Epithelial cell of proximal tubule (primary cell): Measurements from ENCODE around the gene MAPK4. TPM values are rescaled to one million over a fixed set of nuclear protein-coding genes. Genes with fewer than 3 reads are reported as not detected.
"Not testable (repeated sequence)": the region's sequence is repeated elsewhere in the genome, so short reads cannot be mapped to it uniquely, and the experiment has no call there.

ENCODE experiments used
- DNase-seq: peaks from one replicate; pipeline ENCODE4 v3.0.0-alpha.2; 2011; ENCODE audit warnings: low read depth
- H3K4me3 ChIP-seq: 2 replicates; pipeline ENCODE4 v1.5.1; 2011; ENCODE audit warnings: low read depth, mild to moderate bottlenecking, low read length
- total RNA-seq: library from RNA; depleted of rRNA; stranded (reverse); fragments of >200 nt; gene quantifications from 2 replicates; pipeline ENCODE4 v1.2.3, GENCODE V29; 2015
- TF ChIP-seq, protein P1 (sequence below): conservative IDR thresholded peaks from 2 replicates; pipeline ENCODE4 v1.5.1; 2012; ENCODE audit warnings: low read depth, mild to moderate bottlenecking, low read length

Gene MAPK4
- total RNA-seq, 1 donor from 2014 or later, result 1.3 TPM

DNA sequence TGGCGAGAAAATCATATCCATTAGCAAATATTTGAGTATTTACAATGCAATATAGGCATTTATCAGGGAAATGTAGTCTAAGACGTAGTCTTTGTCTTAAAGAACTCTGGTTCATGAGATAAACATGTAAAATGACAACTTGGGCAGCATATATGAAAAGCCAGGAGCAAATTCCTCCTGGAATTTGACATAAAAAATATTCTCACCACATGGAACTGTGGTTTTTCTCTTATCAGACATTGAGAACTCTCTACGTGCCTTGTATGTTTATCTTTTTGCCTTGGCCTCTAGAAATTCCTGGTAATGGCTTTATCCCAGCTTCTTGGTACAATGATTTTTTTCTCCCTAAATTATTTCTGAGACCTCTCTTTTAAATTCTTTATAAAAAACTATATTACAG is 2.8 kb downstream of the MAPK4 start:
- H3K4me3 ChIP-seq, result no peak overlapping the region
- TF ChIP-seq, protein P1, sequence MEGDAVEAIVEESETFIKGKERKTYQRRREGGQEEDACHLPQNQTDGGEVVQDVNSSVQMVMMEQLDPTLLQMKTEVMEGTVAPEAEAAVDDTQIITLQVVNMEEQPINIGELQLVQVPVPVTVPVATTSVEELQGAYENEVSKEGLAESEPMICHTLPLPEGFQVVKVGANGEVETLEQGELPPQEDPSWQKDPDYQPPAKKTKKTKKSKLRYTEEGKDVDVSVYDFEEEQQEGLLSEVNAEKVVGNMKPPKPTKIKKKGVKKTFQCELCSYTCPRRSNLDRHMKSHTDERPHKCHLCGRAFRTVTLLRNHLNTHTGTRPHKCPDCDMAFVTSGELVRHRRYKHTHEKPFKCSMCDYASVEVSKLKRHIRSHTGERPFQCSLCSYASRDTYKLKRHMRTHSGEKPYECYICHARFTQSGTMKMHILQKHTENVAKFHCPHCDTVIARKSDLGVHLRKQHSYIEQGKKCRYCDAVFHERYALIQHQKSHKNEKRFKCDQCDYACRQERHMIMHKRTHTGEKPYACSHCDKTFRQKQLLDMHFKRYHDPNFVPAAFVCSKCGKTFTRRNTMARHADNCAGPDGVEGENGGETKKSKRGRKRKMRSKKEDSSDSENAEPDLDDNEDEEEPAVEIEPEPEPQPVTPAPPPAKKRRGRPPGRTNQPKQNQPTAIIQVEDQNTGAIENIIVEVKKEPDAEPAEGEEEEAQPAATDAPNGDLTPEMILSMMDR, result no peak

DNA sequence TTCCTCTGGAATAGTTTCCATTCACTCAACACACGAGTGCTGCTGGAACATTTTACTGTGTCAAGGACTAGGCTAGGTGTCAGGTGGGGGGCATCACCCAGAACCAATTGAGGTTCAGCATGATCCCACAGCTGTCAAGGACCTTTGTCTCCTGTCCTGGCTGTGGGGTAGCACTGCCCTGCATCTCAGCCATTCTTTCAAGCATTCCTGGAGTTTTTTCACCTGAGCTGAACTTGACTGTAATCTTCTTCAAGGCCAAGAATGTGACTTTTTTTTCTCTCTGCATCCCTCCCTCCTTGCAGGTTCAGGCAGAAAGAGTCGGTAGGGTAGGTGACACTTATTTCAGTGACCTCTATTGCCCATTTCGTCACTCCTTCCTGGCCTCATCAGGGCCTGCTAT is 3.5 kb downstream of the MAPK4 start:
- H3K4me3 ChIP-seq, result no peak overlapping the region
- DNase-seq, result no peak
- TF ChIP-seq, protein P1, result no peak

More for the DNA sequence above, 2.8 kb downstream of the MAPK4 start:
- no peak for DNase-seq

DNA sequence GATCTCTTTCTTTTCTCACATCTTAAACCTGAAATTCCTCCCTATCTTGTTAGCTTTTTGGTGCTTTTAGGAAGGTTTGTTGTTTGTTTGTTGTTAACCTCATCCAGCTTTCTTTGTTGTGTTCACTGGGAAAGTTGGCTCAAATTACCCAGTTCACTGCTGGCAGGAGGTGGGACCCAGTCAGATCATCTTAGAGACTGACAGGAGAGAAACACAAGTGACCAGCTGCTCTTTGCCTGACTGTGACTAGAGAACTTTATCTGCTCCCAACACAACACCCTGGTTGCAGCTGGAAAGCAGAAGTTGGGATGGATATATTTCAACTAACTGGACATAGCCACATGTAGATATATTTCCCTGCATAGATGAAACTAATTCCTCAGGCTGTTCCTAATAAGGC is 10.0 kb downstream of the MAPK4 start:
- TF ChIP-seq, protein P1, result no peak
- H3K4me3 ChIP-seq, result no peak overlapping the region
- no peak for DNase-seq

DNA sequence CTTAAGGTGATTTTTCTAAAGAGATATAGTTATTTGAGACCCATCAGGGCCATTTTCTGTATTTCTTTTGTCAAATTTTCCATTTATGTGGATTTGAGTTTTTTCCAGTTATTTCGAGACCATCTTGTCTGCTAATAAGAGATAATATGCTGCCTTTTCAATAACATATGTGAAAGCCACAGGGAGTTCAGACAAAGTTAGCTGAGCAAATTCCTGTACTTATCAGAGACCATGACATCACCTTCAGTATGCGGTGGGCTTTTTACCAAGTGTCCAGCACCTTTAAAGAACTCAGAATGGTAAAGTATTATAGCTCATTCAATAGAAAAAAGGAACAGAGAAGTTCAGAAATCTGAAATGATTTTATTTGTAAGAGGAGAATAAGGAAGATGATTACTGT is 11.7 kb downstream of the MAPK4 start:
- TF ChIP-seq, protein P1, result no peak

DNA sequence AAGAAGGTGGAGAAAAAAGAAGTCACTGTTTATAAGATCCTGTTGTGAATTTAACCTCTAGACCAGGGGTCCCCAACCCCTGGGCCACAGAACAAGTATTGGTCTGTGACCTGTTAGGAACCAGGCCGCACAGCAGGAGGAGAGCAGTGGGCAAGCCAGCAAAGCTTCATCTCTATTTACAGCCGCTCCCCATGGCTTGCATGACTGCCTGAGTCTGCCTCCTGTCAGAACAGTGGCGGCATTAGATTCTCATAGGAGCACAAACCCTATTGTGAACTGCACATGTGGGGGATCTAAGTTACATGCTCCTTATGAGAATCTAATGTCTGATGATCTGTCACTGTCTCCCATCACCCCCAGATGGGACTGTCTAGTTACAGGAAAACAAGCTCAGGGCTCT is 13.3 kb downstream of the MAPK4 start:
- not testable (repeated sequence) for H3K4me3 ChIP-seq, DNase-seq

More for the DNA sequence above, 11.7 kb downstream of the MAPK4 start:
- no peak for DNase-seq
- no peak overlapping the region for H3K4me3 ChIP-seq

DNA sequence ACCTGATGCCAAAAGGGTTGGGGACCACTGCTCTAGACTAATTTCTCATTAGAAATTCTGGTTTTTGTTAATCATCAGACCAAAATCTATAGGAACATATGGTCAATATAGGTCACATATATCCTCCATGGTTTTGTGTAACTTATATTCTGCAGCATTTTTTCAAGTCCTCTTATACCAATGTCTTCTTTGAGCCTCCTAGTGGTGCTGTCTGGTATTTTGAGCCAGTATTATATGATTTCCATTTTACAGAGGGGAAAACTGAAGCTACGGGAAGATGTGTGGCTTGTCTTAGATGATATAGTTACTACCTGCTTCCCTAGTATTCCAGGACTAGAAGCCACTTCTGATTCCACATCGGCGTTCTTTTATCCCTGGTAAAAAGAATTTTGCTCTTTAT is 13.8 kb downstream of the MAPK4 start:
- TF ChIP-seq, protein P1, result peak; percentile 38
- H3K4me3 ChIP-seq, result no peak overlapping the region
- DNase-seq, result no peak

DNA sequence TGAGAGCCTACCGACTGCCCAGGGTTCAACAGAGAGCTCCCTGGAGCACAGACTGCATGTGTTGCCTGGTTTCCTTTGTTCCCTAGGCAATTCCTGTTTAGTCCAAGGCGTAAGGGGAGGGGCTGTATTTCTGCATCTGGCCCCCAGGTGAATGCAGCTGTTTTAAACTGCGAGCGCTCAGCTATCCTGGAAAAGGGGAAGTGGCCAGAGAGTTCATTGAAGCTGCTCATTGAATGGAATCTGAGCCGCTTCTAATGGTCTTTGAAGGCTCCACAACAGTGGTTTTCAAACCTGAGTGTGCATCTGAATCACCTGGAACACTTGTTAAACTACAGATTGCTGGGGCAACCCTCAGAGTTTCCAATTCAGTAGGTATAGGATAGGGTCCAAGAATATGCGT is 18.1 kb downstream of the MAPK4 start:
- H3K4me3 ChIP-seq, result no peak overlapping the region
- no peak for DNase-seq
- TF ChIP-seq, protein P1, result no peak

DNA sequence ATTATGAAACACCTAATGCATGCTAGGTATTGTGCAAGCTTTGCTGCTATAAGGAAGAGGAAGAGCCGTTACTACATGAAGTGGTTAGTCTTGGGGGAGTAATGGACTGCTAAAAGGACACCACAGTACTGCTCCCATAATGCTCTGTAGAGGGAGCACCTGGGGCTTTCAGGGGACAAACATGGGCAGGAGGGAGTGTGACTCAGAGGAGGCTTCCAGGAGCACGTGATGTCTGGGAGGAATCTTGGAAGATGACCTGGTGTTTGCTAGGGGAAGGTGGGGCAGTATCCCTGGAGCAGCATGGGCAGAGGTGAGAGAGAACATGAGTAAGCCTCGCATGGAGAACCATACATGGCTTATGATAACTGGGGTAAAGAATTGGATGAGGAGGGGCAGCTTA is 18.8 kb downstream of the MAPK4 start:
- H3K4me3 ChIP-seq, result no peak overlapping the region
- DNase-seq, result no peak
- TF ChIP-seq, protein P1, result no peak
